GM12878 (cell line): ENCODE measurements around the gene ZCCHC17. TPM values are rescaled to one million over a fixed set of nuclear protein-coding genes. Genes with fewer than 3 reads are reported as not detected.

ENCODE experiments used
- HDAC2 ChIP-seq: fragments of 200-600 bp; sonication (generic); IDR thresholded peaks from 2 replicates; pipeline ENCODE4 v1.6.1; 2017
- MEF2A ChIP-seq: IDR thresholded peaks from 2 replicates; pipeline ENCODE4 v1.6.1; 2011; ENCODE audit warnings: low read depth, mild to moderate bottlenecking, low read length, moderate library complexity; ENCODE audit not compliant: insufficient read depth
- NR2C2 ChIP-seq: IDR thresholded peaks from 2 replicates; pipeline ENCODE4 v1.6.1; 2011; ENCODE audit warnings: borderline replicate concordance, low read depth; ENCODE audit not compliant: control insufficient read depth, insufficient read length
- RB1 ChIP-seq: fragments of 450-650 bp; formaldehyde crosslinking; IDR thresholded peaks from 2 replicates; pipeline ENCODE4 v1.6.1; 2017; ENCODE audit warnings: mild to moderate bottlenecking, borderline replicate concordance
- RBBP5 ChIP-seq: fragments of 200-600 bp; sonication (generic); conservative IDR thresholded peaks from 2 replicates; pipeline ENCODE4 v1.6.1; 2016
- SIX5 ChIP-seq: IDR thresholded peaks from 2 replicates; pipeline ENCODE4 v1.6.1; 2011; ENCODE audit warnings: mild to moderate bottlenecking, low read depth, low read length, moderate library complexity; ENCODE audit not compliant: severe bottlenecking
- SMC3 ChIP-seq: IDR thresholded peaks from 2 replicates; pipeline ENCODE4 v1.6.1; 2011; ENCODE audit warnings: low read length, improper control_type of control experiment, borderline replicate concordance
- SP1 ChIP-seq: IDR thresholded peaks from one replicate; pipeline ENCODE4 v1.6.1; 2011; ENCODE audit warnings: low read depth, low read length
- SUPT20H ChIP-seq: IDR thresholded peaks from 2 replicates; pipeline ENCODE4 v1.6.1; 2011; ENCODE audit warnings: low read depth, mild to moderate bottlenecking, low read length, moderate library complexity, borderline replicate concordance; ENCODE audit not compliant: control insufficient read depth
- SUZ12 ChIP-seq: fragments of 200-600 bp; sonication (generic); IDR thresholded peaks from one replicate; pipeline ENCODE4 v1.6.1; 2018; ENCODE audit warnings: antibody characterized with exemption, mild to moderate bottlenecking; ENCODE audit not compliant: unreplicated experiment
- TAF1 ChIP-seq: IDR thresholded peaks from 2 replicates; pipeline ENCODE4 v1.6.1; 2011; ENCODE audit warnings: mild to moderate bottlenecking, low read depth, low read length, borderline replicate concordance
- WRNIP1 ChIP-seq: IDR thresholded peaks from 2 replicates; pipeline ENCODE4 v1.6.1; 2011; ENCODE audit warnings: low read depth, low read length, improper control_type of control experiment, borderline replicate concordance
- YY1 ChIP-seq: IDR thresholded peaks from 2 replicates; pipeline ENCODE4 v1.6.1; 2011; ENCODE audit warnings: low read depth, mild to moderate bottlenecking, low read length
- ZBED1 ChIP-seq: IDR thresholded peaks from 2 replicates; pipeline ENCODE4 v1.6.1; 2016; ENCODE audit warnings: borderline replicate concordance
- ZNF217 ChIP-seq: fragments of 450-650 bp; IDR thresholded peaks from 2 replicates; pipeline ENCODE4 v1.6.1; 2017; ENCODE audit warnings: antibody characterized with exemption, mild to moderate bottlenecking
- polyA plus RNA-seq, 11 experiments: library from polyadenylated mRNA; depleted of rRNA in 4 of 11; unstranded in 6 of 11; stranded (reverse) in 5 of 11; fragments of >200 nt; fragmentation: Nextera tagmentation in 4 of 11; fragmentation: Illumina TruSeq in 1 of 11; extraction: Ambion mirVana in 4 of 11; extraction: Trizol in 1 of 11; gene quantifications; 1 replicate in 1 of 11; 2 replicates in 10 of 11; pipeline versions ENCODE4 v1.2.1 to v1.2.3, GENCODE V29; 2011 to 2016; ENCODE audit warnings: inconsistent platforms in 2 of 11, missing spikeins in 2 of 11, low read depth in 1 of 11
- total RNA-seq, 4 experiments: library from RNA; depleted of rRNA in 3 of 4; stranded (reverse); fragments of >200 nt in 3 of 4; fragmentation: Illumina TruSeq in 1 of 4; extraction: Trizol in 1 of 4; gene quantifications; 2 replicates each; pipeline versions ENCODE4 v1.2.1 to v1.2.3, GENCODE V29; 2013 to 2021
- TF ChIP-seq, protein P1 (sequence below): fragments of 450-650 bp; IDR thresholded peaks from 2 replicates; pipeline ENCODE4 v1.6.1; 2017; ENCODE audit warnings: mild to moderate bottlenecking, low read depth, inconsistent platforms; ENCODE audit not compliant: poor library complexity, severe bottlenecking
- TF ChIP-seq, protein P2 (sequence below): IDR thresholded peaks from 2 replicates; pipeline ENCODE4 v1.6.1; 2012; ENCODE audit warnings: low read depth, low read length, improper control_type of control experiment
- TF ChIP-seq, protein P3 (sequence below): fragments of 450-650 bp; IDR thresholded peaks from 2 replicates; pipeline ENCODE4 v1.6.1; 2017; ENCODE audit warnings: mild to moderate bottlenecking, moderate library complexity
- TF ChIP-seq, protein P4 (sequence below): IDR thresholded peaks from 2 replicates; pipeline ENCODE4 v1.6.1; 2011; ENCODE audit warnings: borderline replicate concordance, low read depth, mild to moderate bottlenecking, moderate library complexity, low read length; ENCODE audit not compliant: insufficient read depth, poor library complexity, severe bottlenecking
- TF ChIP-seq, protein P5 (sequence below): IDR thresholded peaks from 2 replicates; pipeline ENCODE4 v1.6.1; 2011; ENCODE audit warnings: low read depth, low read length, improper control_type of control experiment, borderline replicate concordance

The ZCCHC17 gene
- total and polyA plus RNA-seq, 10 of the 15 experiments (the other 5 are each of a cell fraction or from before 2014, with no cell fraction given): 22.3 to 86.3 (median 47.0) TPM

DNA sequence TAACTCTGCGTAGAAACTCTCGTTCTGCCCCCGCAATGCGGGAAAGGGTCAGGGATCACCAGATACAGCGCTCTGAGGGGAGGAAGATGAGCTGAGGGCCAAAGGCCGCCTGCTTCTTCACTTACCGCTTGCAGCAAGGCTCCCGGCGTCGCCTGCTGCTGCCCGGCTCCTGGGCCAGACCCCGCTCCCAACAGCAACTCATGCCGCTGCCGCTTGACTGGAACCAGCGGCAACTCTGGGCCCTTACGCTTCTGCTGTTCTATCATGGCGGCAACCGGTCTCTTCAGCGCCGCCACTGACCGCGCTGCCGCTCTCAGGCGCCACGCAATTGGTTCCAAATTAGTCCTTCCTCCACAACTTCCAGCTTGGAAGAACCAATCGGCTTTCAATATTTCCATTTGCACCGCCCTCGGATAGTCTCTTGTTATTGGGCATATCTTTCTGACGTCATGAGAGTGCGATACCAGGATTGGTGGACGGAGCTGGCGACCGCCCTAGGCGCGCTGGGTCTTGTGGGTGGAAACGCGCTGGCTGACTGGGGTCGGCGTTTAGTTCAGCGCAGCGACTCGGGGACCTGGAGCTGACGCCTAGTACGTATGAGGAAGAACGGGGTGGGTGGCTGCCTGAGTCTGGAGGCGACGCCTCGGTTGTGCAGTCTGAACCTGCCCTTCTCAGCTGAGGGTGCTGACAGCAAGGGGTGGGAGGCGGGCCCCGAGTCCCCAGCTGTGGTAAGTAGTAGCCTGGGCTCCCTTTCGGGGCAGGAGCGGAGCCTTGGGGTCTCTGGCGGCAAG lies at the start of gene ZCCHC17, which contains the start of gene SNRNP40 (continued):
- TF ChIP-seq, protein P1, sequence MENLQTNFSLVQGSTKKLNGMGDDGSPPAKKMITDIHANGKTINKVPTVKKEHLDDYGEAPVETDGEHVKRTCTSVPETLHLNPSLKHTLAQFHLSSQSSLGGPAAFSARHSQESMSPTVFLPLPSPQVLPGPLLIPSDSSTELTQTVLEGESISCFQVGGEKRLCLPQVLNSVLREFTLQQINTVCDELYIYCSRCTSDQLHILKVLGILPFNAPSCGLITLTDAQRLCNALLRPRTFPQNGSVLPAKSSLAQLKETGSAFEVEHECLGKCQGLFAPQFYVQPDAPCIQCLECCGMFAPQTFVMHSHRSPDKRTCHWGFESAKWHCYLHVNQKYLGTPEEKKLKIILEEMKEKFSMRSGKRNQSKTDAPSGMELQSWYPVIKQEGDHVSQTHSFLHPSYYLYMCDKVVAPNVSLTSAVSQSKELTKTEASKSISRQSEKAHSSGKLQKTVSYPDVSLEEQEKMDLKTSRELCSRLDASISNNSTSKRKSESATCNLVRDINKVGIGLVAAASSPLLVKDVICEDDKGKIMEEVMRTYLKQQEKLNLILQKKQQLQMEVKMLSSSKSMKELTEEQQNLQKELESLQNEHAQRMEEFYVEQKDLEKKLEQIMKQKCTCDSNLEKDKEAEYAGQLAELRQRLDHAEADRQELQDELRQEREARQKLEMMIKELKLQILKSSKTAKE: no peak
- TF ChIP-seq, protein P2, sequence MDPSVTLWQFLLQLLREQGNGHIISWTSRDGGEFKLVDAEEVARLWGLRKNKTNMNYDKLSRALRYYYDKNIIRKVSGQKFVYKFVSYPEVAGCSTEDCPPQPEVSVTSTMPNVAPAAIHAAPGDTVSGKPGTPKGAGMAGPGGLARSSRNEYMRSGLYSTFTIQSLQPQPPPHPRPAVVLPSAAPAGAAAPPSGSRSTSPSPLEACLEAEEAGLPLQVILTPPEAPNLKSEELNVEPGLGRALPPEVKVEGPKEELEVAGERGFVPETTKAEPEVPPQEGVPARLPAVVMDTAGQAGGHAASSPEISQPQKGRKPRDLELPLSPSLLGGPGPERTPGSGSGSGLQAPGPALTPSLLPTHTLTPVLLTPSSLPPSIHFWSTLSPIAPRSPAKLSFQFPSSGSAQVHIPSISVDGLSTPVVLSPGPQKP: peak; percentile 38; the same call in 1 of the 2 replicates
- TF ChIP-seq, protein P3, sequence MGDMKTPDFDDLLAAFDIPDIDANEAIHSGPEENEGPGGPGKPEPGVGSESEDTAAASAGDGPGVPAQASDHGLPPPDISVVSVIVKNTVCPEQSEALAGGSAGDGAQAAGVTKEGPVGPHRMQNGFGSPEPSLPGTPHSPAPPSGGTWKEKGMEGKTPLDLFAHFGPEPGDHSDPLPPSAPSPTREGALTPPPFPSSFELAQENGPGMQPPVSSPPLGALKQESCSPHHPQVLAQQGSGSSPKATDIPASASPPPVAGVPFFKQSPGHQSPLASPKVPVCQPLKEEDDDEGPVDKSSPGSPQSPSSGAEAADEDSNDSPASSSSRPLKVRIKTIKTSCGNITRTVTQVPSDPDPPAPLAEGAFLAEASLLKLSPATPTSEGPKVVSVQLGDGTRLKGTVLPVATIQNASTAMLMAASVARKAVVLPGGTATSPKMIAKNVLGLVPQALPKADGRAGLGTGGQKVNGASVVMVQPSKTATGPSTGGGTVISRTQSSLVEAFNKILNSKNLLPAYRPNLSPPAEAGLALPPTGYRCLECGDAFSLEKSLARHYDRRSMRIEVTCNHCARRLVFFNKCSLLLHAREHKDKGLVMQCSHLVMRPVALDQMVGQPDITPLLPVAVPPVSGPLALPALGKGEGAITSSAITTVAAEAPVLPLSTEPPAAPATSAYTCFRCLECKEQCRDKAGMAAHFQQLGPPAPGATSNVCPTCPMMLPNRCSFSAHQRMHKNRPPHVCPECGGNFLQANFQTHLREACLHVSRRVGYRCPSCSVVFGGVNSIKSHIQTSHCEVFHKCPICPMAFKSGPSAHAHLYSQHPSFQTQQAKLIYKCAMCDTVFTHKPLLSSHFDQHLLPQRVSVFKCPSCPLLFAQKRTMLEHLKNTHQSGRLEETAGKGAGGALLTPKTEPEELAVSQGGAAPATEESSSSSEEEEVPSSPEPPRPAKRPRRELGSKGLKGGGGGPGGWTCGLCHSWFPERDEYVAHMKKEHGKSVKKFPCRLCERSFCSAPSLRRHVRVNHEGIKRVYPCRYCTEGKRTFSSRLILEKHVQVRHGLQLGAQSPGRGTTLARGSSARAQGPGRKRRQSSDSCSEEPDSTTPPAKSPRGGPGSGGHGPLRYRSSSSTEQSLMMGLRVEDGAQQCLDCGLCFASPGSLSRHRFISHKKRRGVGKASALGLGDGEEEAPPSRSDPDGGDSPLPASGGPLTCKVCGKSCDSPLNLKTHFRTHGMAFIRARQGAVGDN: peak; percentile 14; the same call in 1 of the 2 replicates
- peak; percentile 6 for TF ChIP-seq SIX5
- TF ChIP-seq YY1: peak; percentile 96
- TF ChIP-seq, protein P4, sequence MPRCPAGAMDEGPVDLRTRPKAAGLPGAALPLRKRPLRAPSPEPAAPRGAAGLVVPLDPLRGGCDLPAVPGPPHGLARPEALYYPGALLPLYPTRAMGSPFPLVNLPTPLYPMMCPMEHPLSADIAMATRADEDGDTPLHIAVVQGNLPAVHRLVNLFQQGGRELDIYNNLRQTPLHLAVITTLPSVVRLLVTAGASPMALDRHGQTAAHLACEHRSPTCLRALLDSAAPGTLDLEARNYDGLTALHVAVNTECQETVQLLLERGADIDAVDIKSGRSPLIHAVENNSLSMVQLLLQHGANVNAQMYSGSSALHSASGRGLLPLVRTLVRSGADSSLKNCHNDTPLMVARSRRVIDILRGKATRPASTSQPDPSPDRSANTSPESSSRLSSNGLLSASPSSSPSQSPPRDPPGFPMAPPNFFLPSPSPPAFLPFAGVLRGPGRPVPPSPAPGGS: no peak
- TF ChIP-seq ZBED1: no peak
- TF ChIP-seq, protein P5, sequence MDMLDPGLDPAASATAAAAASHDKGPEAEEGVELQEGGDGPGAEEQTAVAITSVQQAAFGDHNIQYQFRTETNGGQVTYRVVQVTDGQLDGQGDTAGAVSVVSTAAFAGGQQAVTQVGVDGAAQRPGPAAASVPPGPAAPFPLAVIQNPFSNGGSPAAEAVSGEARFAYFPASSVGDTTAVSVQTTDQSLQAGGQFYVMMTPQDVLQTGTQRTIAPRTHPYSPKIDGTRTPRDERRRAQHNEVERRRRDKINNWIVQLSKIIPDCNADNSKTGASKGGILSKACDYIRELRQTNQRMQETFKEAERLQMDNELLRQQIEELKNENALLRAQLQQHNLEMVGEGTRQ: no peak; the same call in 1 of the 2 replicates
- no peak for TF ChIP-seq SUZ12
- peak; percentile 53; the same call in 1 of the 2 replicates for TF ChIP-seq RB1
- no peak for TF ChIP-seq MEF2A
- TF ChIP-seq ZNF217: no peak
- no peak for TF ChIP-seq SMC3
- no peak for TF ChIP-seq NR2C2
- TF ChIP-seq RBBP5: no peak
- peak; percentile 93 for TF ChIP-seq TAF1
- TF ChIP-seq SP1: peak; percentile 92
- no peak for TF ChIP-seq WRNIP1
- no peak for TF ChIP-seq HDAC2
- no peak for TF ChIP-seq SUPT20H
